ENCODE results near the gene PDHA1.

PDHA1 gene
- 63.5 to 74.1 reads per million in 2 donors for total RNA-seq

DNA sequence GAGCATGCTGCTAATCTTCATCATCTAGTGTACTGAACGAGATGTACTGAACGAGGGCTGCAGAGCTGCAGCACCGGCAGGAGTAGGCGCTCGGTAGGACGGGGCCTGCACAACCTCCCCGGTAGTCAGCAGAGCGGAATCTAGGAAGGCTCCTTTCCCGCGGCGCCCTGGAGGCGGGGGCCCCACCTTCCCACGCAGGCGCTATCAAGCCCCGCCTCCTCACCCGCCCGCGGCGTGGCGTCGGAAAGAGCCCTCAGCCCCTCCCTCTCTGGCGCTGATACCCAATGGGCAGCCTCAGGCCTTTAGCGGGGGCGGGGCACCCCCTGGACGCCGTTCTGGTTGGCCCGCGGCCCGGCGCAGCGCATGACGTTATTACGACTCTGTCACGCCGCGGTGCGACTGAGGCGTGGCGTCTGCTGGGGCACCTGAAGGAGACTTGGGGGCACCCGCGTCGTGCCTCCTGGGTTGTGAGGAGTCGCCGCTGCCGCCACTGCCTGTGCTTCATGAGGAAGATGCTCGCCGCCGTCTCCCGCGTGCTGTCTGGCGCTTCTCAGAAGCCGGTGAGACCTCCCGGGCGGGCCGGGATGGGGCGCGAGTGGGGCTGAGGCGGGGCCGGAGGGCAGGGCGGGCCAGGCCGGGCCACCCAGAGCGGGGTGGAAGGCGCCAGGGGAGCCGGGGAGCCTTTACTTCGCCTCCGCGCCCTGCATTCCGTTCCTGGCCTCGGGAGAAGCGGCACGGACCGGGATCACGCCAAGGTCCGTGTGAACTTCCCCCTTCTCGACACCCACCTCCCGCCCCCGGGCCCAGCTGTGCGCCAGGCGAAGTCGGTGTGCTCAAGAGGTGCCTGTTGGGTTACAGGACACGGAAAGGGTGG is at the start of gene PDHA1:
PDHA1 (plus strand) TSS at position 393 of the 874 bp plus-strand sequence; CDS start at position 504, 111 bp downstream.
- DNase-seq: peak; percentile 83

- DNase-seq: no peak
These were observed 40.4 kb upstream of the PDHA1 start for GRCh38 chrX:19303256-19303880.

DNA sequence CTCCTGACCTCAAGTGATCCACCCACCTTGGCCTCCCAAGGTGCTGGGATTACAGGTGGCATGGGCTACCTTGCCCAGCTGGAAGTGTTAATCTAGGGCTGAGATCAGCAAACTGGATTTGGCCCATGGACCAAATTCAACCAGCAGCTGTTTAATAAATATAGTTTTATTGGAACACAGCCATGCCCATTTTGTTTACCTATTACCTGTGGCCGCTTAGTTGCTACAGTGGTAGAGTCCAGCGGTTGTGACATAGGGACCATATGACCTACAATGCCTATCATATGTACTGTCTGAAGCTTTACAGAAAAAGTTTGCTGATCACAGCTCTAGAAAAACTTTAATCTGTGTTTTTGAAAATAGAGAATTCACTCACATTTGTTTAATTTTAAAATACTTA is 17.2 kb upstream of the PDHA1 start:
- no peak for DNase-seq

GRCh38 chrX:19331831-19332230 is 11.9 kb upstream of the PDHA1 start:
- DNase-seq: no peak

DNA sequence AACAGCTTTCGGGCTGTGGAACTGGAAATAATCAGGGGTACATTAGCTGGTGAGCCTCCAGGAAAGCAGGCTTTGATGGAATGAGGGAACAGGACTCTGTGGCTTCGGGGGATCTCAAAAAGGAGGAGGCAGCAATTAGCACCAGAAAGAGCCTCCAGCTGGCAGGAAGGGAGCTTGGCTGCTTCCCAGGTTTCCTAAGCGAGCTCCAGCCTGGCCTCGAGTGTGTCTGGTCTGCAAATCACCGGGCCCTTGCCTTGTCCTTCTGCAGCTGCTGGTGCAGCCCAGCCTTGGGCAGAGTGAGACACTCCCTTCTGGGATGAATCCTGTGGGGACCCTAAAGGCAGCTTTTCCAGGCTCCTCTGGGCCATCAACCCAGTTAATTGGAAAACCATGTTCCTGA is 10.7 kb upstream of the PDHA1 start:
- no peak for DNase-seq

DNA sequence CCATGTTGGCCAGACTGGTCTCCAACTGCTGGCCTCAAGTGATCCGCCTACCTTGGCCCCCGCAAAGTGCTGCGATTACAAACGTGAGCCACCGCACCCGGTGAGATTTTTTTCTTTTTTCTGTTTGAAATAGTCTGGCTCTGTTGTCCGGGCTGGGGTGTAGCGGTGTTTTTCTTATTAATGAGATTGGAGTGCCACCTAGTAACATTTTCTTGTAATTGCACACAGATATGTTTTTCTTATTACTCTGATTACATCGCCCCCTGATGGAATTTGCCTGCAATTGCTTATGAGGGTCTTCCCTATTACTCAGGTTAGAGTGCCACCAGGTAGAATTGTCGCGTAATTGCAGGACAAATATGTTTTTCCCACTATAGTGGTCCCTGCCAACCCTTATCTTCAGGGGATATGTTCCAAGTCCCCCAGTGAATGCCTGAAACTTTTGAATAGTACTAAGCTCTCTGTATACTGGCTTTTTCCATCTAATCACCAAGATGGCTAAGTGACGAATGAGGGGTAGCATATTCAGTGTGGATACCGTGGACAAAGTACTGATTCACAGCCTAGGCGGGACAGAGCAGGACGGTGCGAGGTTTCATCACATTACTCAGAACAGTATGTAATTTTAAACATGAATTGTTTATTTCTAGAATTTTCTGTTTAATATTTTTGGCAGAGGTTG is 8.6 kb upstream of the PDHA1 start:
- no peak for DNase-seq

DNA sequence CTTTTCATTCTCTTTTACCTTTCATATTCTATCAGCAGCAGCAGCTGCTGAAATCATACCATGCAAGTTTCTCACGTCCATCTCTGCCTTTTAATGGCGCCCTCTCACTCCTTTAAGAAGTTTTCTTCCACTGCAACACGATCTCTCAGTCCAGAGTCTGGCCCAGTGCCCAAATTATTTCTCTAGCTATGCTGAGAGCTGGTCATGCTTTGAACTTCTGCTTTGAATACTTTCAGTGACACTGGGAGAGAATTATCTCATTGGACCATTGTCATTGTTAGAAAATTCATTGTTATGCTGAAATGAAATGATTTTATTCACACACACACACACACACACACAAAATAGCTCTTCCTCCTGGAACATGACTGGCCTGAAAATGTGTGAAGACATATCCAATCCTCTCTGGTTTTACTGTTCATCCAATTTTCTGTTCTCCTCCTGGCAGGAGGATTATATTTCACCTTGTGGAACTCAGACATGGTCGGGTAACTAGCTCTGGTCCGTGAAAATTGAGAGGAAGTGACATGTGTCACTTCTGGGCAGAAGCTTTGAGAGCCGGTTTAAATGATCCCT is 1.3 kb upstream of the PDHA1 start:
- DNase-seq: no peak

- no peak for DNase-seq
These were observed 617 bp upstream of the PDHA1 start for GRCh38 chrX:19343085-19343534.

- no peak for DNase-seq
These were observed 934 bp downstream of the PDHA1 start for GRCh38 chrX:19344661-19345060.

DNA sequence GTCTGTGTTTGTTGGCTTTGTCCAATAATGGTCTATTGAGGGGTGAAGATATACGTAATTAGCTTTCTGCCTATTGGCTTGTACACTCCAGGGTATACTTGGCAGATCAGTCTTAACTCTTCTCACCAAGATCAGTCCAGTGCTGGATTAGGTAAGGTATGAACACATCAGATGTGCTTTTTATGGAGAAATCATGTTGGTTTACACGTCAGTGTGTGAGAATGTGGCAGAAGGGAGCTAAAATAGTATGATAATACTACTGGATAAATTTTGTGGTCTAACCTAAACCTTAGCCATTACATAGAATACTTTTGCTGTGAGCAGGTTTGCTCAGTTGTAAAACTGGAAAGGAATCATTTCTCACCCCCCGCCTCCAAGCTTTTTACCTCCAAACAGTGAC is 4.2 kb downstream of the PDHA1 start:
- DNase-seq: no peak

DNA sequence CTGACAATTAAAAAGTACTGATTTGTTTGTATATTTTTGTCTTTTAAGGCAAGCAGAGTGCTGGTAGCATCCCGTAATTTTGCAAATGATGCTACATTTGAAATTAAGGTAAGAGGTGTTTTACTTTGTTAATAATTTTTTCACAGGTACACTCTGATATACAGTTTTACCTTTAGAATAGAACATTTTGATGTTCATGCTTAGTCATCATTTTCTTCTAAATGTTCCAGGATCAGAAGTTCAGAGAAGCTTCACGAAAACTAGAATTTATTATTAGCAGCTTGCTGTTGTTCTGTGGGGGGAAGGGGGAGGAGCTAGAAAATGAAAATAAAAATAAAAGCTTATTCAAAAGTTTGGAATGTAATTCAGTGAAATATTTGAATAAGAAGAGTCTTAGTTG is 5.5 kb downstream of the PDHA1 start:
- no peak for DNase-seq

DNA sequence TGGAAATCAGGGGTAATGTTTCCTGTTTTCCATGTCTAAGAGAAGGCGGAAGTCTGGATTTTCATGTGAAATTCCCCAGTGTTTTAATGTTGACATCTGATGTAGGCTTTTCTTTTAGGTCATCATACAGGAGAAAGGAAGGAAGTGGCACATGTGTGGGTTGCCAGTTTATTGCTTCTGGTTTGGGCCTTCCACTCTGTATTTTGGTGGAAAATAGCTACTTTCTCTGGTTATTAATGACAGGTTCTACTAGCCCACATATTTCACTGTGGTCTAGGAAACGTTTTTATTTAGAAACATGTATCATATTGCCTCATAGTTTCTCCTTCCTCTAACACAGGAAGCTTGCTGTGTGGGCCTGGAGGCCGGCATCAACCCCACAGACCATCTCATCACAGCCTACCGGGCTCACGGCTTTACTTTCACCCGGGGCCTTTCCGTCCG is 7.2 kb downstream of the PDHA1 start:
- DNase-seq: no peak

- DNase-seq: no peak
These were observed 10.9 kb downstream of the PDHA1 start for GRCh38 chrX:19354625-19355024.

- DNase-seq: no peak
These were observed 14.8 kb downstream of the PDHA1 start for GRCh38 chrX:19358521-19358920.

GRCh38 chrX:19360903-19361302 is 17.2 kb downstream of the PDHA1 start:
- no peak for DNase-seq

- no peak for DNase-seq
These were observed 18.0 kb downstream of the PDHA1 start for GRCh38 chrX:19361701-19362100.

DNA sequence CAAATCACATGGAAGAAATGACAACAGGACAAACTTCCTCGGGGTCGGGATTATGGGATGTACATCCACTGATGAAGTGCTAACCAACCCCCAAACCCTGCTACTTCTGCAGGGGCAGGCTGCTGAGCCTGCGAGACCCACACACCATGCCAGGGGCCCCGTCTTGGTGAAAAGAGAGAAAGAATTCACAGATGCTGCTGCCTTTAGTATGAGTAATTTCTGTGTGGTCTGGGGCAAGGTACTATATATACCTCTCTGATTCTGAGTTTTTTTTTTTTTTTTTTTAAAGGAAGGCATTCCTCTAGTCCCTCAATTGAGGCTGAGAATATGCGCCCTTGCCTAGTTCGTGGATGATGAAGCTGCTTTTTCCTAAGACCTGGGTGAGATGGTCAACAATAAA is 24.8 kb downstream of the PDHA1 start:
- no peak for DNase-seq

- DNase-seq: no peak
These were observed 26.3 kb downstream of the PDHA1 start for GRCh38 chrX:19370061-19370460.

GRCh38 chrX:19372170-19372546 is 28.4 kb downstream of the PDHA1 start:
- DNase-seq: peak; percentile 31

GRCh38 chrX:19372547-19373331 is 29.0 kb downstream of the PDHA1 start:
- no peak for DNase-seq

- DNase-seq: no peak
These were observed 29.7 kb downstream of the PDHA1 start for GRCh38 chrX:19373351-19373891.

DNA sequence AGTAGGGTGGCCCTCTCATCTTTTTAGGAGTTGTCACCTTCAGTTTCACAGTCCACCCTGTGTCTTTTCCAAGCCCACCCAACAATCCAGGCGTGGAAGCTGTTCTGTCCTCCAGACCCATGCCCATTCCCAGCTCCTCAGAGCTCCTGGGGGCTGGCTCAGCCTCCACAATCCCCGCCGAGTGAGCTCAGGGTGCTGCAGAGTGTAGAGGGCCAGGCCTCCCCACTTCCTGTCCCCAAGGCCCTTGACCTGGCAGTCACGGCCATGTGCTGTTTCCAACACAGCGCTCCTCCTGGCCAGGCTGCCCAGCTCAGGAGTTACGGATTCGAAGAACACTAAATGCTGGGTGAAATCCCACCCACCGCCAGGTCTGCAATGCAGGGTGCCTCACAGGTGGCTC is 31.8 kb downstream of the PDHA1 start:
- no peak for DNase-seq
